HG03025 (cell line): ENCODE measurements around the gene GNB4.

Experiments used
- ATAC-seq: cut with Tn5 transposase; IDR thresholded peaks from one replicate; pipeline ENCODE4 v1.9.1; 2021; ENCODE audit warnings: mild to moderate bottlenecking, moderate library complexity; ENCODE audit not compliant: unreplicated experiment, low FRiP score

Gene GNB4

DNA sequence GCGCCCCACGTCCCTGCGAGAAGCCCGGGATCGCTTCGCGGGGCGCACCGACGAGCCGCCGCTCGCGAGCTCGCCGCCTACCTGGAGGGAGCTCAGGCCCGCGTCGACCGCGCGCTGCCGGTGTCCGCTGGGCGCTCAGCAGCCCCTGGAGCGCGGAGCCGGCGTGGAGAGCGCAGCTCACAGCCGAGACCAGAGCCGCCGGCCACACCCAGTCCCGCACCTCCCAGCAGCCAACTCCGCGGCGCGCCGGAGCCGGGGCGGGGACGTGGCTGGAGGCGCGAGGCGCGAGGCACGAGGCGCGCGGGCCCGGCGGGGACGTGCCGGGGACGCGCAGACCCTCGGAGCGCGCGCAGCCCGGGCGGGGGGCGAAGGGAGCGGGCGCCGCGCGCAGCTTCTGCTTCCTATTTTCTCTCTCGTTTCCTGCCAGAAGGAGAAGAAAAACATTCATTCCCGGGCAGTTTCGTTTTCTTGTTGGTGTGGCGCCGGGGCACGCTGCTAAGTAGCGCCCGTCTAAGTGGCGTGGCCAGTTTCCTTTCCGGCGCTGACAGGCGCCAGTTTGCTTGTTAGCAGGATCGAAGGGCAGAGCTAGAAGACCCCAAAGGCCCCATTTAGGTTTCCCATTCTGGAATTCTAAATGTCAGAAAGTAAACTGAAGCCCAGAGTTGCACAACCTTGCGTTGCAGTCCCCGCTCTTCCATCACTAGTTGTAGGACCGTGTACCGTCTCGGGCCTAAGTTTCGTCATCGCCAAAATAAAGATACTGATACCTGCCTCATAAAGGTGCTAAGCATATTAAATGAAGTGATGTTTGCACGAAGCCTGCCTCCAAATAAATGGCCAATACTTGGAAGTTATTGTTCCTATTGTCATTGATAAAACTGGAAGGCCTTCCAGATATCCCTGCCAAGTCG lies at the start of gene GNB4:
Gene GNB4, minus strand, starts transcription at position 206 of the 911 bp plus-strand sequence. CDS start 25,270 bp downstream, outside the sequence.
- peak; percentile 60 for ATAC-seq

DNA sequence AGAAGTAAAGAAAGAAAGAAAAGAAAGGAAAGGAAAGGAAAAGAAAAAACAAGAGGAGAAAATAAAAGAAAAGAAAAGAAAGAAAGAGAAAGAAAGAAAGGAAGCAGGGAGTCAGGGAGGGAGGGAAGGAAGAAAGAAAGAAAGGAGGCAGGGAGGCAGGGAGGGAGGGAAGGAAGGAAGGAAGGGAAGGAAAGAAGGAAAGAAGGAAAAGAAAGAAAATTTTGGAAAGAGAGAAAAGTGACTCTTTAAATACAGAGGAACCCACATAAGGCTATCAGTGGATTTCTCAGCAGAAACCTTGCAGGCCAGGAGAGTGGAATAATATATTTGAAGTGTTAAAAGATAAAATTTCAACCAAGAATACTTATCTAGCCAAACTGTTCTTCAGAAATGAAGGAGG lies 44.2 kb upstream of the GNB4 start:
- no peak for ATAC-seq

DNA sequence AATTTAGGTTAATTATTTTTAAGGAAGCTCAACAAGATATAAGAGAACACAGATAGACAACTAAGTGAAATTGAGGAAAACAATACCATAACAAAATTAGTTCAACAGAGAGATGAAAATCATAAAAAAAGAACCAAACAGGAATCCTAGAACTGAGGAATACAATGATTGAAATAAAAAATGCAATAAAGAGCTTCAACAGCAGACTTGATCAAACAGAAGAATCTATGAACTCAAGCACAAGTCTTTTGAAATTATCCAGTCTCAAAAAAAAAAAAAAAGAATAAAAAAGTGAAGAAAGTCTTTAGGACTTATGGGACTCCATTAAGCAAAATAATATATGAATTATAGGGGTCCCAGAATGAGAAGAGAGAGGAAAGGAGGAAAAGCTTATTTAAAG lies 42.0 kb upstream of the GNB4 start:
- ATAC-seq, result no peak

DNA sequence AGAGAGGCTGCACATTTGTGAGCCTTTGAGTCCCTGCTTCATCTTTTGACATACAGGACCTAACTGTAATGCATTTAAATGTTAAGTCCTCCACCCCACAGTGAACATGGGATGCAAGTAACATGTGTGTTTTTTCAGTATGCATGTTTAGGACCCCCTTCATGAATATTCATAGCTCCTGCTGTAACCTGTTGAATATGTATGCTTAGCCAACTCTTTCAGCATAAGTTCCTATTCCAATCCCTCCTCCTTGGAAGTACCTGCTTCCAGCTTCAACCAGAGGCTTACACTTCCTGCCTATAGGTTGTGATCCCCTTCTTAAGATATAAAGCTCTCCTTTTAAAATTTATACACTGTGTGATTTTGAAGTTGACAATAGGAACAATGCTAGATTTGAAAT lies 36.9 kb upstream of the GNB4 start:
- ATAC-seq, result no peak

DNA sequence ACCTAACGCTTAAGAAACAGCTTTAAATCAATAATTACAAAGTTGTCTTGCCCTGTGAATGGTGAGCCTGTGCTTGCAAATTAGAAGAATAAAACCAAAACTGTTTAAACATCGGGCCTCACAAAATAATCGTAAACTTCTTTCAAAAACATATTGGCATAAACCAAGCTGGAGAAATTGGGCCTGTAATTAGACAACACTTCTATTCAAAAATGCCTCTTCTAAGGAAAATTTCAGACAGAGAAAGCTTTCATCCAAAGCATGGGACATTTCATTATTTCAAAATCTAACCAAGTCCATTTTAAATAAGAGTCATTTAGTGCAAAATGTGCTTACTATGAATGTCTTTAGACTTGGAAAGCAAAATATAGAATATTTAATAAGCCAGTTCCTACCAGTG lies 35.5 kb upstream of the GNB4 start:
- ATAC-seq, result no peak

DNA sequence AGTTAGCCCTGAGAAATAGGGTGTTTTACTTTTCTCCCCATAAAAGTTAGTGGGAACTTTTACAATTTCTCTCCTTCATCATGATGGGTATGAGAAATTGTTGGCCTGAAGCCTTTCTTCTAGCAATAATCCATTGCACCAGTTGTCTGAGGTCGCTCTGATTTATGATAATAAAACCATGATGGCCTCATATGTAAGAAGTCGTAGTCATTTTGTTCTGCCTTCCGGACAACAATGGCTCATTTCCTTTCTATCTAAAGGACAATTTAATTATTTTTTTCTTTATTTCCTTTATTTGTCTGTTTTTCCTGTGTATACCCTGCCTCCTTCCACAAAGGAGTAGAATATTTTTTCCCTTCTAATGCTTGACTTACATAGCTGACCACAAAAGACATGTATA lies 31.6 kb upstream of the GNB4 start:
- ATAC-seq, result no peak

DNA sequence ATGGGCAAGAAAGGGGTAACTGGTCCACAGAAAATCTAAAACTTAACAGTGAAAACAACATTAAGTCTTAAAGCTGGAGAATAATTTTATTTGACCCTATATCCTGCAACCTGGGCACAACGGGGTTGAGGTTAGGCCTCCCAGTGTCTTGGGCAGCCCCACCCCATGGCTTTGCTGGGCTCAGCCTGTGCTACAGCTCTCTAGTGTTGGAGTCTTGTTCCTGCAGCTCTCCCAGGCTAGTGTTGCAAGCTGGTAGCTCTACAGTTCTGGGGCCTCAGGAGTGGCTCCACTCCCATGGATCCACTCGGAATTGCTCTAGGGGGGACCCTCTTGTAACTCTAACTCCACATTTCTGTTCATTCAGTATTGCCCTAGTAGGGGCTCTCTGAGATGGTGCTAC lies 24.9 kb upstream of the GNB4 start:
- no peak for ATAC-seq

DNA sequence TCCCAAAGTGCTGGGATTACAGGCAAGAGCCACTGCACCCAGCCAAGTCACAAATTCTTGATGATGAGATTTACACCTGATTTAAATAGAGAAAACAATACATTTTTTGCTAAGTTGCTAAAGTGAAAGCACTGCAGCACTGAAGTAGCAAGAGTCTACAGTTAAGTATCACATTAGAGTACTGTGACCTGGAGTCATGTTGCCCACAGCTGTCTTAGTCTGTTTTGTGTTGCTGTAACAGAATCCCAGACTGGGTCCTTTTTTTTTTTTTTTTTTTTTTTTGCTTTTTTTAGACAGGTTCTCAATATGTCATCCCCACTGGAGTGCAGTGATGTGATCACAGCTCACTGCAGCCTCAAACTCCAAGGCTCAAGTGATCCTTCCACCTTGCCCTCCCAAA lies 23.2 kb upstream of the GNB4 start:
- ATAC-seq, result no peak

DNA sequence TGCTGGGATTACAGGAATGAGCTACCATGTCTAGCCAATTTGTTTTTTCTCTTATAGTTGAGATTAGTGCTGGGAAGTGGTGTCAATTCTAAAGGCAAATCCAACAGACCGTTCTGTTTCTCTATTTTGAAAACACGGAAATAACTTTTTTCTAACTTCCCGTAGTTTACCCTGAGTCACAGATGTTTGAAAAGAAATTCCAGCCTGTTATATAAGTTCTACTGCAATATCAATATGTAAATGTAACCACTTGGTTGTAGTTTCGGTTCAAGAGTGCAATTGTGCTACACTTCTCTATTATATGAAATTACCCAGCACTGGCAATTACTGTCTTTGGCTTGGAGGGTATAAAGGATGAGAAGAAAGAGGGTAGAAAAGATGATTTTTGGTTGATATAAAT lies 22.3 kb upstream of the GNB4 start:
- ATAC-seq, result peak; percentile 65

DNA sequence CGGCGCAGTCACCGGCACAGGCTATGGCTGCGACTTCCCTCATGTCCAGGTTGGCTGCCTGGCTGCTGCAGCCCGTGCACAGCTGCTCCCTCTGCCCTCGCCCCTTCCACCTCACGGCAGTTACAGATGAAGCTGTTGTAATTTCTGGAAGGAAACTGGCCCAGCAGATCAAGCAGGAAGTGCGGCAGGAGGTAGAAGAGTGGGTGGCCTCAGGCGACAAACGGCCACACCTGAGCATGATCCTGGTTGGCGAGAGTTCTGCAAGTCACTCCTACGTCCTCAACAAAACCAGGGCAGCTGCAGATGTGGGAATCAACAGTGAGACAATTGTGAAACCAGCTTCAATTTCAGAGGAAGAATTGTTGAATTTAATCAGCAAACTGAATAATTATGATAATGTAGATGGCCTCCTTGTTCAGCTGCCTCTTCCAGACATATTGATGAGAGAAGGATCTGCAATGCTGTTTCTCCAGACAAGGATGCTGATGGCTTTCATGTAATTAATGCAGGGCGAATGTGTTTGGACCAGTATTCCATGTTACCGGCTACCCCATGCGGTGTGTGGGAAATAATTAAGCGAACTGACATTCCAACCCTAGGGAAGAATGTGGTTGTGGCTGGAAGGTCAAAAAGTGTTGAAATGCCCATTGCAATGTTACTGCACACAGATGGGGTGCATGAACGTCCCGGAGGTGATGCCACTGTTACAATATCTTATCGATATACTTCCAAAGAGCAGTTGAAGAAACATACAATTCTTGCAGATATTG lies 13.2 kb upstream of the GNB4 start:
- ATAC-seq, result no peak

DNA sequence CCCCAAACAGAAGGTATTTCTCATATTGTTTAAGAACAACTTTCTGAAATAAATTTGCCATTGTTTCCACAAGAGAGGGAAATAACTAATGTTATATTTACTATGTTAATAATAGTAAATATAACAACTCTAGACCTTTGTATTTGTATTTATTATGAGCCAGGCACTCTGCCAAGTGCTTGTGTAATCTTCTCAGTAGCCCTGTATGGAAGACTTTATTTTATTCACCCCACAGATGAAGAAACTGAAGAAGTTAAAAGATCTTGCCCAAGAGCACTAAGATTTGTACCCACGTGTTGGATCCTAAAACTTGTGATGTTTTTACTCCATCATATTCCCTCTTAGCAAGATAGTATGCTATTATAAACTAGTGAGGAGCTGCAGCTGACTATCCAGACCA lies 12.0 kb upstream of the GNB4 start:
- ATAC-seq, result no peak

DNA sequence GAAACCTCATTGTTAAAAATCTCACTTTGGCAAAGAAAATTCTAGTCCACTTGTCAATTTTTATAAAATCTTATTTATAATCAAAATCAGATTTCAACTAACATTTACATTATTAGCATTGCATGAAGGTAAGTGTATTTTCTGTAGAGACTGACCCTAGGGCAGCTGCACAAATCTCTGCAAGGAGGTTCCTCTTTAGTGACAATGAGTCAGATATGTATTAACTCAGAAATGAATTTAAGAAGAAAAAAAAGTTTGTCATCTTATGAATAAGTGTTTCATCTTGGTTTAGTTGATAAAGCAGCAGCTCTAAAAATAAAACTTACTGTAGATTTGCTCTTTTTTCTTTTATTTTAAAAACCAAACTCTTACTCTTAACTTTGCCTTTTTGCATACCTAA lies 9.0 kb upstream of the GNB4 start:
- ATAC-seq, result no peak

DNA sequence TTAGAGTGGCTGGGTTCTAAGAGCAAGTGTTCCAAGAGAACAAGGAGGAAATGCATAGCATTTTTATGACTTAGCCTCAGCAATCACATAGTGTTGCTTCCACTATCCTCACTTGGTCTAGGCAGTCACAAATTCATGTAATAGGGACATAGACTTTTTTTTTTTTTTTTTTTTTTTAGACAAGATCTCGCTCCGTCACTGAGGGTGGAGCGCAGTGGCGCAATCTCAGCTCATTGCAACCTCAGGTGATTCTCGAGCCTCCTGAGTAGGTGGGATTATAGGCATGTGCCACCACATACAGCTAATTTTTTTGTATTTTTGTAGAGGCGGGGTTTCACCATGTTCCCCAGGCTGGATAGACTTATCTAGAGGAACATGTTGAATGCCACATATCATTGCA lies 4.7 kb upstream of the GNB4 start:
- no peak for ATAC-seq

DNA sequence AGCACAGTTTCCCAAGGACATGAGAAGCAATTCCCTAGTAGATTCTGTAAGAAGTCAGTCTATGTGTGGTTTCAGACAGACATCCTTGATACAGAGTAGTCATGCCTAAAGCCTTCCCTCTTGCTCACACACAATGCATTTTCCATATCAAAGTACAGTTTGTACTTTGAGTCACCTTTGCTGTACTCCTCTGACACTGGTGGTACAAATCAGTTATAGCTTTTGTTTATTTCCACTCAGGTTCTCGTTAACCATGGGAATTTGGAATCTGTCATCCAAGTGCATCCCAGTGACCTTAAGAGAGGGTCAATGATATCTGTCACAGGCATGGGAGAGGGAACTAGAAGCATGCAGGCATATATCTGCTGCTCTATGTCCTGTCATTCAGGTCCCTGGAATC lies 3.6 kb upstream of the GNB4 start:
- no peak for ATAC-seq

DNA sequence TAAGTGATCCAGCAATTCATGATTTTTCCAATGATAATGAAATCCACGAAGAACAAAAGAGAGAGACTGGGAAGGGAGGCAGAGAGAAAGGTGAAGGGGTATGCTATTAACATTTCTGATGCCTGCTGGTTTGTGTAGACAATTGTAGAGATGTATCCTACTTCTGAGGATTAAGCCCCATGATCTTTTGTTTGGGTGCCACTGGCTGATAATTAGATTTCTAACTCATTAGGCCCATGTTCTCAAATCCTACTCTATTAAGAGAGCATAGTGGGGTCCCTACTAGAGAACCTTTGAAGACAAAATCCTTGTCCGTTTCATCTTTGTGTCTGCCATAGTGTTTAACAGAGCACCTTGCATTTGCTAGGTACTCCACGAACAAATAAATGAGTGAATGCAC lies 2.7 kb upstream of the GNB4 start:
- ATAC-seq, result no peak

DNA sequence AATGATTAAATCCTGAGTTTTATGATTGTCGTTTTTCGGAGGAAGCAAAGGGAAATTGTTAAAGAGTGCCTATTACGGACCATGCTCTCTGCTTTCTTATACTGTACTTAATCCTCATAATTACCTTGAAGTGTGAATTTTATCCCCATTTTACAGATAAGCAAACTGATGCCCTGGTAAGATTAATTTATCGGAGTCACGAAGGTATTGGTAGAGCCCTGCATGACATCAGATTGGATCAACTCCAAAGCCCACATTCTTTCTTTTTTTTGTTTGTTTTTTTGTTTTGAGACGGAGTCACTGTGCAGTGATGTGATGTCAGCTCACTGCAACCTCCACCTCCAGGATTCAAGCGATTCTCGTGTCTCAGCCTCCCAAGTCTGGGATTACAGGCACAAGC lies 1.6 kb upstream of the GNB4 start:
- no peak for ATAC-seq

DNA sequence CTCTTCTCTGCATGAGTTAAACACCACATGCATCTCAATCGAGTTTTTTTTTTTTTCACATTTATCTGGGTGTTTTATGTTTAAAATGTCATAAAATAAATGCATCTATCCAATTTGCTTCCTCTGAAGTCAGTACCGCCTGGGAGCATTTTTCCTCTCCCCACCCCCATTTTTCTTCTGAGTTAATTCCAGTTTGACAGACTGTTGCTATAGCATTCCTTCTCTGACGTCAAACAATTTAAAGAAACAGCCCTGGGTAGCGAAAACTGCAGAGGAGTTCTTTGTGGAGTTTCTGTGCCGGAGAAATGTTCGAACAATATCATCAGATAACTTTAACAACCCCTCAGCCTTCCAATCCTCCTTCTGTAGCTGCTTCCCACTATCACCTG lies 900 bp upstream of the GNB4 start:
- no peak for ATAC-seq

DNA sequence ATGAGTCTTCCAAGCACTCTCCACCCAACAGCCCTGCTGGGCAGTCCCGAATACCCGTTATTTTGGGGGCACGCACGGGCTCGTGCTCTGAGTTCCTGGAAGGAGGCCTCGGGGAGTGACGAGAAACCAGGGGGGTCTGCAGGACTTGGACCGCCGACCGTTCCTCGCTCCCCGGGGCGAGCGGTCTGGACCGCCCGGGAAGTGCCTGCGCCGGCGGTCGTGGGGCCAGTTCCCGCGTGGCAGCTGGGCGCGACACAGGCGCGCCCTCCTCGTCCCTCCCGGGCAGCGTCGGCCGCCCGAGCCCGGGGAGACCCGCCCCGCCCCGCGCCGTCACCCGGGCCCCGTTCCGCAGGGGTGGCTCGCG lies 387 bp downstream of the GNB4 start:
- peak; percentile 45 for ATAC-seq

DNA sequence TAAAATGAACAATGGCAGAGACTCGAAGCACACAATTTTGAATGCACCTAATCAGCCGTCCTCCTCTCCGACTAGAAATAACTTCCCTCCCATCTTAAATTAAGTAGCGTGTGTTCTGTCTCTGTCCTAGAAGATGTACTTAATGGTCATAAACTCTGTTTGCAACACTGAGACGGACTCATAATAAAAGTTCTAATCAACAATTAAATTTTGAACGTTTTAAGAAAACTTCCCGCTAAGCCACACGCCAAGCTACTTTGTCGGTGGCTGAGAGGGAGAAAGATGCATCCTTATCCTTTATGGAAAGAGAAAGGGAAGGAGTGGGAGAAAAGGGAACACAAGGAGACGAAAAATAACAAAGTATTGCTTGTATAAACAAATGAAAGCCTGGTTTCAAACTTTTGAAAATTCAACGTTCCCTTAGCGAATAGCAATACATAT lies 989 bp downstream of the GNB4 start:
- ATAC-seq, result no peak

DNA sequence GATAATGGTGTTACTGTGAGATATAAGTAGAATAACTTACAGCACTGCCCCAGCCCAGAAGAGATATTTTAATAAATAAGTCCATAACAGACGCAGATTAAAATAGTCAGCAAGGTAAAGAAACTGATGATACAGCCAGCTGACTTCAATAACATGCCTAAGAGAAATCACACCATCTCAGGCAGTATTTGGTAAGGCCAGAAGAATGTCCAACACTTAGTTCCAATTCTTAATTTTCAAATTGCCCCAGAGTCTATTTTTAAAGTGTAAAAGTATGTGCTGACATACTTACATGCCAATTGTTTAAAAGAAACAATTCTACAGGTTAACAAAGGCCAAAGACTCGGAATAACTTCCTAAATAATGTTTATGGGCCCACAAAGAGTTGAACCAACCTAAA lies 1.6 kb downstream of the GNB4 start:
- no peak for ATAC-seq

DNA sequence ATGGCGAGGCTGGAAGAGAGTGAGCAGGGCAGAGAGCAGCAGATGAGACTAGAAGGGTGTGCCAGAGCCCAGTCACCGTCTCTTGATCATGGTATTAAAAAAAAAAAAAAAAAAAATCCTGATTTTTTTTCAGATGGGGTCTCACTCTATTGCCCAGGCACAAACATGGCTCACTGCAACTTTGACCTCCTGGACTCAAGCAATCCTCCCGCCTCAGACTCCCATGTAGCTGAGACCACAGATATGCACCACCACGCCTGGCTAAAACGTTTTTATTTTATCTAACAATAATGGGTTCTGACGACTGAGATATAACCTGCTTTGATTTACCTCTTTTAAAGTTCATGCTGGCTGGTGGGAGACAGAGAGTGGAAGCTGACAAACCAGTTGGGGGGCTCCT lies 4.0 kb downstream of the GNB4 start:
- ATAC-seq, result no peak

DNA sequence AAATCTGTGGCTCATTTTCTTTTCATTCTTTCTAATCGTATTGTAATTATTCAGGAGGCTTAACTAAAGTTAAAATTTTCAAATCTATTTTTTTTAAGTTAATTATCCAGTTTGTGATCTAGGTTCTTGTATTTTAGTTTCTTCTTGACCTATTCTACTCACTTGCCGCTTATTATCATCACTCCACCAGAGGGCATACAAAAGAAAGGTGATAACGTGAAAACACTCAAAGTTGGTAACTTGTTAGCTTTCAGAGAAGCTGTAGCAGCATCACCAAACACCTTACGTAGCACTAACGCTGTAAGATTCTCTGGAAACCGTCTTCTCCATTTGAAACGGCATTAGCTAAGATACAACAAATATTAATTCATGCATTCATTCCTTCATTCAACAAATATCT lies 4.8 kb downstream of the GNB4 start:
- ATAC-seq, result no peak
